Esophagus muscularis mucosa (tissue), 4 donors: ENCODE data around the gene KCNMB1.

Experiments used
- CTCF ChIP-seq, 3 experiments: fragments of 200-600 bp in 2 of 3; fragments of 450-650 bp in 1 of 3; sonication (generic) in 2 of 3; IDR thresholded peaks; one replicate each; pipeline ENCODE4 v1.5.1; 2017 to 2019; ENCODE audit warnings: antibody characterized with exemption in 3 of 3, mild to moderate bottlenecking in 2 of 3, moderate library complexity in 1 of 3
- EP300 ChIP-seq: sonication (generic); formaldehyde crosslinking; IDR thresholded peaks from one replicate; pipeline ENCODE4 v1.6.1; 2017; ENCODE audit warnings: antibody characterized with exemption
- POLR2AphosphoS5 ChIP-seq, 2 donors: sonication (generic); formaldehyde crosslinking; IDR thresholded peaks; one replicate each; pipeline ENCODE4 v1.6.1; 2017; ENCODE audit warnings: antibody characterized with exemption in 2 of 2

- no peak for TF ChIP-seq CTCF (IDR thresholded peaks at IDR 0.05)
- TF ChIP-seq POLR2AphosphoS5 (IDR thresholded peaks at IDR 0.05) = no peak
- TF ChIP-seq EP300 = no peak
These were observed 5.9 kb downstream of the KCNMB1 start for GRCh38 chr5:170383227-170383626.
